ENCODE data around the gene CNBD2.
A peak's percentile ranks its signal among the peaks of the same experiment; 100 is the strongest.
"Not testable (repeated sequence)": the region's sequence is repeated elsewhere in the genome, so short reads cannot be mapped to it uniquely, and the experiment has no call there.

CNBD2 gene

GRCh38 chr20:35975576-35976373 lies 7.4 kb downstream of the CNBD2 start:
- no peak for DNase-seq

GRCh38 chr20:35978041-35978513 lies 9.7 kb downstream of the CNBD2 start:
- no peak for DNase-seq

- no peak for DNase-seq
These were observed 11.2 kb downstream of the CNBD2 start for GRCh38 chr20:35979544-35979943.

- DNase-seq: no peak
These were observed 13.6 kb downstream of the CNBD2 start for GRCh38 chr20:35981969-35982368.

GRCh38 chr20:35984382-35984781 lies 16.0 kb downstream of the CNBD2 start:
- DNase-seq: no peak

- no peak for DNase-seq
These were observed 17.4 kb downstream of the CNBD2 start for GRCh38 chr20:35985806-35986205.

- DNase-seq: no peak
These were observed 20.6 kb downstream of the CNBD2 start for GRCh38 chr20:35988910-35989463.

- DNase-seq: no peak
These were observed 22.9 kb downstream of the CNBD2 start for GRCh38 chr20:35991142-35991771.

- peak; percentile 76 for DNase-seq
These were observed 24.4 kb downstream of the CNBD2 start for GRCh38 chr20:35992713-35993335.

GRCh38 chr20:35994994-35995453 lies 26.6 kb downstream of the CNBD2 start:
- DNase-seq: peak; percentile 87

- not testable (repeated sequence) for DNase-seq
These were observed 28.1 kb downstream of the CNBD2 start for GRCh38 chr20:35996492-35996891.

- not testable (repeated sequence) for DNase-seq
These were observed 32.9 kb downstream of the CNBD2 start for GRCh38 chr20:36001331-36001730.

- DNase-seq: no peak
These were observed 34.5 kb downstream of the CNBD2 start for GRCh38 chr20:36002855-36003254.

GRCh38 chr20:36004045-36004444 lies 35.7 kb downstream of the CNBD2 start:
- no peak for DNase-seq

- no peak for DNase-seq
These were observed 40.2 kb downstream of the CNBD2 start for GRCh38 chr20:36008461-36009035.

- no peak for DNase-seq
These were observed 41.7 kb downstream of the CNBD2 start for GRCh38 chr20:36010076-36010475.

- DNase-seq: no peak
These were observed 42.4 kb downstream of the CNBD2 start for GRCh38 chr20:36010825-36011224.

- DNase-seq: no peak
These were observed 47.5 kb downstream of the CNBD2 start for GRCh38 chr20:36015806-36016403.

GRCh38 chr20:36017048-36017951 lies 48.9 kb downstream of the CNBD2 start:
- no peak for DNase-seq

- DNase-seq: no peak
These were observed 50.0 kb downstream of the CNBD2 start for GRCh38 chr20:36018208-36018988.

- DNase-seq: not testable (repeated sequence)
These were observed 57.7 kb downstream of the CNBD2 start for GRCh38 chr20:36026131-36026530.

Measured in midbrain (tissue), 1 donor.